Stomach (tissue), 9 donors: ENCODE results near the gene OPCML. TPM values are rescaled to one million over a fixed set of nuclear protein-coding genes. Genes with fewer than 3 reads are reported as not detected.

Source experiments
- DNase-seq, 2 donors: peaks; one replicate each; pipeline versions ENCODE4 v3.0.0 to v3.0.0-alpha.2; 2013 to 2019
- H3K27ac ChIP-seq, 5 donors: fragments of 200-600 bp in 4 of 5; sonication (generic) in 4 of 5; one replicate each; pipeline ENCODE4 v1.5.1; 2013 to 2019; ENCODE audit warnings: mild to moderate bottlenecking in 1 of 5, moderate library complexity in 1 of 5
- H3K27me3 ChIP-seq, 3 donors: fragments of 200-600 bp; sonication (generic); one replicate each; pipeline ENCODE4 v1.5.1; 2017 to 2019; ENCODE audit warnings: mixed run types in 1 of 3
- H3K36me3 ChIP-seq, 4 donors: fragments of 200-600 bp; sonication (generic); 1 replicate in 3 of 4; 2 replicates in 1 of 4; pipeline ENCODE4 v1.5.1; 2016 to 2019
- H3K4me1 ChIP-seq, 4 donors: fragments of 200-600 bp; sonication (generic); one replicate each; pipeline ENCODE4 v1.5.1; 2016 to 2019
- H3K4me3 ChIP-seq, 4 donors: fragments of 200-600 bp; sonication (generic) in 3 of 4; one replicate each; pipeline ENCODE4 v1.5.1; 2016 to 2019; ENCODE audit warnings: mild to moderate bottlenecking in 1 of 4
- H3K9me3 ChIP-seq, 4 donors: fragments of 200-600 bp; sonication (generic); one replicate each; pipeline ENCODE4 v1.5.1; 2016 to 2019
- CTCF ChIP-seq, 7 experiments: fragments of 450-650 bp in 4 of 7; fragments of 200-600 bp in 3 of 7; sonication (generic) in 3 of 7; IDR thresholded peaks; one replicate each; pipeline ENCODE4 v1.5.1; 2016 to 2019; ENCODE audit warnings: antibody characterized with exemption in 7 of 7, control low read depth in 2 of 7, mild to moderate bottlenecking in 1 of 7
- EP300 ChIP-seq: sonication (generic); formaldehyde crosslinking; IDR thresholded peaks from one replicate; pipeline ENCODE4 v1.6.1; 2017; ENCODE audit warnings: antibody characterized with exemption
- POLR2A ChIP-seq, 4 donors: fragments of 450-650 bp; IDR thresholded peaks; one replicate each; pipeline ENCODE4 v1.6.1; 2016; ENCODE audit warnings: antibody characterized with exemption in 4 of 4, control low read depth in 2 of 4, mild to moderate bottlenecking in 1 of 4, moderate library complexity in 1 of 4
- POLR2AphosphoS5 ChIP-seq, 3 donors: sonication (generic); formaldehyde crosslinking; IDR thresholded peaks; one replicate each; pipeline ENCODE4 v1.6.1; 2016; ENCODE audit warnings: antibody characterized with exemption in 3 of 3
- WGBS, 5 donors: extraction: QIAGEN DNeasy Blood & Tissue Kit in 3 of 5; methylation state at CpG; one replicate each; pipeline versions ENCODE4 v1.1.5 to v1.1.7; 2013 to 2018; 5-methylcytosine and 5-hydroxymethylcytosine counted together
- intact Hi-C: fragments of 100-400 bp; cut with DNase I; formaldehyde crosslinking; loops from one replicate; pipeline ENCODE4 v1.15.1; 2023; ENCODE audit warnings: low total_unique reads
- polyA plus RNA-seq, 3 donors: library from polyadenylated mRNA; stranded (reverse); fragments of 200-250 nt; gene quantifications; one replicate each; pipeline ENCODE4 v1.2.3, GENCODE V29; 2013
- total RNA-seq, 5 donors: library from RNA; depleted of rRNA; stranded (reverse); fragments of >200 nt; gene quantifications; one replicate each; pipeline versions ENCODE4 v1.1.0 to v1.2.3, GENCODE V29; 2014 to 2016
- donor health status: healthy with polysubstance abuse.
- donor health status: Bipolar disorder and iron deficiency.
- donor health status: healthy.

OPCML gene
- total and polyA plus RNA-seq, 8 donors: 0.03 to 0.92 (median 0.55) TPM; not detected in 3

GRCh38 chr11:132444911-132445310, 1087.4 kb downstream of the OPCML start:
- Histone ChIP-seq H3K27me3 (no peaks in the 10 kb centered on the region), H3K27ac (no peak overlapping the region), H3K36me3 (no peaks in the 10 kb centered on the region), H3K9me3 (no peaks in the 10 kb centered on the region), H3K4me3 (no peak overlapping the region), H3K4me1 (no peaks in the 10 kb centered on the region)
- 85 to 90% (median 87%) methylated on average over 4 of the region's 4 CpGs for WGBS, 5 donors
- peak in 1 of 2 donors; percentile 36 for DNase-seq
- TF ChIP-seq CTCF (IDR thresholded peaks at IDR 0.05) (no peak), POLR2AphosphoS5 (IDR thresholded peaks at IDR 0.05) (no peak), POLR2A (IDR thresholded peaks at IDR 0.05) (no peak), EP300 (no peak)
- intact Hi-C loops: no loop called here

- no peak for DNase-seq
- TF ChIP-seq EP300: no peak
- no peak for TF ChIP-seq POLR2A (IDR thresholded peaks at IDR 0.05)
- TF ChIP-seq CTCF (IDR thresholded peaks at IDR 0.05): no peak
- TF ChIP-seq POLR2AphosphoS5 (IDR thresholded peaks at IDR 0.05): no peak
- Histone ChIP-seq H3K4me1 (no peaks in the 10 kb centered on the region), H3K36me3 (no peaks in the 10 kb centered on the region), H3K9me3 (no peaks in the 10 kb centered on the region), H3K4me3 (no peak overlapping the region), H3K27ac (no peak overlapping the region), H3K27me3 (no peaks in the 10 kb centered on the region)
- 63 to 78% (median 70%) methylated on average over 5 of the region's 5 CpGs for WGBS, 5 donors
- intact Hi-C loops: no loop called here
Observed at GRCh38 chr11:132439711-132440255, 1092.5 kb downstream of the OPCML start.

- H3K4me3 ChIP-seq: no peak overlapping the region
- no peaks in the 10 kb centered on the region for H3K4me1 ChIP-seq
- TF ChIP-seq POLR2A (IDR thresholded peaks at IDR 0.05) (no peak), POLR2AphosphoS5 (IDR thresholded peaks at IDR 0.05) (no peak), CTCF (IDR thresholded peaks at IDR 0.05) (no peak), EP300 (no peak)
- intact Hi-C loops: no loop called here
- no peaks in the 10 kb centered on the region for H3K27me3 ChIP-seq
- H3K36me3 ChIP-seq: no peaks in the 10 kb centered on the region
- DNase-seq: no peak
- no peaks in the 10 kb centered on the region for H3K9me3 ChIP-seq
- no peak overlapping the region for H3K27ac ChIP-seq
- WGBS, 5 donors: 68 to 76% (median 71%) methylated on average over 1 of the region's 1 CpG
Observed at GRCh38 chr11:132438418-132438817, 1093.9 kb downstream of the OPCML start.

- TF ChIP-seq CTCF (IDR thresholded peaks at IDR 0.05): no peak
- no peak for TF ChIP-seq POLR2A (IDR thresholded peaks at IDR 0.05)
- TF ChIP-seq POLR2AphosphoS5 (IDR thresholded peaks at IDR 0.05): no peak
- no peak for TF ChIP-seq EP300
- peak; percentile 26 to 64 for DNase-seq
- H3K9me3 ChIP-seq: no peaks in the 10 kb centered on the region
- H3K4me3 ChIP-seq: no peak overlapping the region
- no peaks in the 10 kb centered on the region for H3K27me3 ChIP-seq
- intact Hi-C loops: no loop called here
- H3K4me1 ChIP-seq: peaks cover 0 to 6% (median 0%) of the 10 kb centered on the region in 4 donors
- H3K27ac ChIP-seq: no peak overlapping the region
- no peaks in the 10 kb centered on the region for H3K36me3 ChIP-seq
- 17 to 32% (median 18%) methylated on average over 14 of the region's 14 CpGs for WGBS, 5 donors
Observed at GRCh38 chr11:132430429-132431062, 1101.8 kb downstream of the OPCML start.
